Endothelial cell (in vitro differentiated cells): ENCODE data around the gene RGS6. TPM values are rescaled to one million over a fixed set of nuclear protein-coding genes. Genes with fewer than 3 reads are reported as not detected.
A peak's percentile ranks its signal among the peaks of the same experiment; 100 is the strongest.
"Not testable (repeated sequence)": the region's sequence is repeated elsewhere in the genome, so short reads cannot be mapped to it uniquely, and the experiment has no call there.

ENCODE experiments used
- DNase-seq: peaks from one replicate; pipeline ENCODE4 v3.0.0; 2021; ENCODE audit warnings: low spot score
- H3K27ac Mint-ChIP-seq: one replicate; pipeline ENCODE4 v1.8.0; 2021; ENCODE audit warnings: mixed read lengths, inconsistent platforms; ENCODE audit not compliant: unreplicated experiment
- H3K27me3 Mint-ChIP-seq: one replicate; pipeline ENCODE4 v1.8.0; 2021; ENCODE audit warnings: mild to moderate bottlenecking, moderate library complexity, mixed read lengths, inconsistent platforms; ENCODE audit not compliant: unreplicated experiment
- H3K36me3 Mint-ChIP-seq: one replicate; pipeline ENCODE4 v1.8.0; 2021; ENCODE audit warnings: mild to moderate bottlenecking, low read depth, mixed read lengths, inconsistent platforms; ENCODE audit not compliant: unreplicated experiment
- H3K4me1 Mint-ChIP-seq: one replicate; pipeline ENCODE4 v1.8.0; 2021; ENCODE audit warnings: mild to moderate bottlenecking, mixed read lengths, inconsistent platforms; ENCODE audit not compliant: unreplicated experiment
- H3K4me3 Mint-ChIP-seq: one replicate; pipeline ENCODE4 v1.8.0; 2021; ENCODE audit warnings: mild to moderate bottlenecking, mixed read lengths, inconsistent platforms; ENCODE audit not compliant: unreplicated experiment
- H3K9me3 Mint-ChIP-seq: one replicate; pipeline ENCODE4 v1.8.0; 2021; ENCODE audit warnings: mixed read lengths, inconsistent platforms; ENCODE audit not compliant: unreplicated experiment
- long read RNA-seq: library from polyadenylated mRNA; unstranded; transcript quantifications from one replicate; pipeline ENCODE4 v2.0.0, GENCODE V29; 2020; ENCODE audit not compliant: unreplicated experiment
- total RNA-seq: library from RNA; stranded (reverse); fragmentation: NEBNext Ultra II Directional; extraction: Animal tissue kit (Norgen Biotek cat#: 25700); gene quantifications from one replicate; pipeline ENCODE4 v1.2.1, GENCODE V29; 2021; ENCODE audit not compliant: unreplicated experiment
- TF ChIP-seq, protein P1 (sequence below): fragments of 200-600 bp; sonication (generic); IDR thresholded peaks from one replicate; pipeline ENCODE4 v1.5.0; 2021; ENCODE audit warnings: antibody characterized with exemption; ENCODE audit not compliant: unreplicated experiment

The RGS6 gene
- 15.7 TPM for total RNA-seq
- long read RNA-seq, partial matches to known transcripts: 1 of 2 reads
- long read RNA-seq, other reads (novel, unspliced or antisense): 1 of 2 reads

GRCh38 chr14:71932229-71932981 lies at the start of gene RGS6:
RGS6 (plus strand) TSS chr14:71932429.
- DNase-seq: peak; percentile 66
- Mint-ChIP-seq H3K9me3 (no peaks in the 10 kb centered on the region), H3K27me3 (peaks cover 6% of the 10 kb centered on the region), H3K4me1 (peaks cover 19% of the 10 kb centered on the region), H3K27ac (no peak within 1 kb of the TSS), H3K4me3 (peak within 1 kb of the TSS; percentile 92), H3K36me3 (no peaks in the 10 kb centered on the region)
- TF ChIP-seq, protein P1, sequence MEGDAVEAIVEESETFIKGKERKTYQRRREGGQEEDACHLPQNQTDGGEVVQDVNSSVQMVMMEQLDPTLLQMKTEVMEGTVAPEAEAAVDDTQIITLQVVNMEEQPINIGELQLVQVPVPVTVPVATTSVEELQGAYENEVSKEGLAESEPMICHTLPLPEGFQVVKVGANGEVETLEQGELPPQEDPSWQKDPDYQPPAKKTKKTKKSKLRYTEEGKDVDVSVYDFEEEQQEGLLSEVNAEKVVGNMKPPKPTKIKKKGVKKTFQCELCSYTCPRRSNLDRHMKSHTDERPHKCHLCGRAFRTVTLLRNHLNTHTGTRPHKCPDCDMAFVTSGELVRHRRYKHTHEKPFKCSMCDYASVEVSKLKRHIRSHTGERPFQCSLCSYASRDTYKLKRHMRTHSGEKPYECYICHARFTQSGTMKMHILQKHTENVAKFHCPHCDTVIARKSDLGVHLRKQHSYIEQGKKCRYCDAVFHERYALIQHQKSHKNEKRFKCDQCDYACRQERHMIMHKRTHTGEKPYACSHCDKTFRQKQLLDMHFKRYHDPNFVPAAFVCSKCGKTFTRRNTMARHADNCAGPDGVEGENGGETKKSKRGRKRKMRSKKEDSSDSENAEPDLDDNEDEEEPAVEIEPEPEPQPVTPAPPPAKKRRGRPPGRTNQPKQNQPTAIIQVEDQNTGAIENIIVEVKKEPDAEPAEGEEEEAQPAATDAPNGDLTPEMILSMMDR: no peak

DNA sequence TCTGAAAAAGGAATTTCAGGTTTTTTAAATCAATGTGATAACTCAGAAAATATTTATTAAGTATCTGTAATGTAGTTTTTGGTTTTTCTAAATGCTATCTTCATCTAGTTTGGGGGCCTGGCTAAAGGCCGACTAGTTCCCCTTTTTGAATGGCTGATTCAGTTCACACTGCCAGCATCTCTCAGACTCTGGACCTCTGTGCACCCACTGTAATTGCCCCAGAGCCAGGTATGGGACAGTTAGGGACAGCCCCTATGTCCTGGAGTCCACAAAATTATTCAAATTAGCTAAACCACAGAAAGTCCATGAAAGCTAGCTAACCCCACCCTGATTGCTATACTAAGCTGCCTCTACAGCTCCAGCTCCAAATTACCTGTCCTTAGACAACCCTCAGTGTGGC lies 49.1 kb upstream of the RGS6 start:
- Mint-ChIP-seq H3K27ac (no peak overlapping the region), H3K9me3 (no peaks in the 10 kb centered on the region), H3K4me1 (no peaks in the 10 kb centered on the region), H3K36me3 (peaks cover 17% of the 10 kb centered on the region), H3K27me3 (peaks cover 7% of the 10 kb centered on the region), H3K4me3 (no peak overlapping the region)
- DNase-seq: no peak
- TF ChIP-seq, protein P1: no peak

DNA sequence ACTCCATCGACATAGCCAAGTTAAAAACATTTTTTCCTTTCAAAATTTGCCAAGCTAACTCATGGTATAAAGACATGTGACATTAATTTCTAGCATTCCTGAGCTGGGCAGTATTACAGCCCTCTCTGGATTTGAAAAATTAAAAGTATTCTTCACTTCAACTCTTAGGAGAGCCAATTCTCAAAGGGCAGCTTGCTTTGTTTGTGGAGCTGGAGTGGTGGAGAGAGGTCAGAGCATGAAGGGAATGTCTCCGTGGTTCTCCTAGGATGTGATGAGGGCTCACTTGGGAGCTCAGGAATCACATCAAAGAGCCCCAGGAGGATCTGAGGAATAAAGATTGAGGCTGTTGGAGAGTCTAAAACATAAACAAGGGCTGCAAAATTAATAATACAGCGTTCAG lies 46.9 kb upstream of the RGS6 start:
- peaks cover 6% of the 10 kb centered on the region for H3K9me3 Mint-ChIP-seq
- no peaks in the 10 kb centered on the region for H3K4me1 Mint-ChIP-seq
- TF ChIP-seq, protein P1: no peak
- H3K36me3 Mint-ChIP-seq: peaks cover 8% of the 10 kb centered on the region
- DNase-seq: no peak
- H3K27me3 Mint-ChIP-seq: peaks cover 6% of the 10 kb centered on the region
- H3K4me3 Mint-ChIP-seq: no peak overlapping the region
- H3K27ac Mint-ChIP-seq: no peak overlapping the region

DNA sequence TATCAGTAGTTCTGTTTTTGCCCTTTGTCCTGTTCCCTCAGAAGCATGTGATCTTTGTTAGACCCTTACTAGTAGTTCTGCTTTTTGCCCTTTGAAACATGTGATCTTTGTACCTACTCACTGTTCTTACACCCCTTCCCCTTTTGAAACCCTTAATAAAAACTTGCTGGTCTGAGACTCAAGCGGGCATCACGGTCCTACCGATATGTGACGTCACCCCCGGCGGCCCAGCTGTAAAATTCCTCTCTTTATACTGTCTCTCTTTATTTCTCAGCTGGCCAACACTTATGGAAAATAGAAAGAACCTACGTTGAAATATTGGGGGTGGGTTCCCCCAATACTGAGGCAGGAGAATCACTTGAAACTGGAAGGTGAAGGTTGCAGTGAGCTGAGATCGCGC lies 44.4 kb upstream of the RGS6 start:
- not testable (repeated sequence) for H3K36me3 Mint-ChIP-seq, H3K4me3 Mint-ChIP-seq, H3K27me3 Mint-ChIP-seq, H3K4me1 Mint-ChIP-seq, H3K27ac Mint-ChIP-seq, H3K9me3 Mint-ChIP-seq, DNase-seq

DNA sequence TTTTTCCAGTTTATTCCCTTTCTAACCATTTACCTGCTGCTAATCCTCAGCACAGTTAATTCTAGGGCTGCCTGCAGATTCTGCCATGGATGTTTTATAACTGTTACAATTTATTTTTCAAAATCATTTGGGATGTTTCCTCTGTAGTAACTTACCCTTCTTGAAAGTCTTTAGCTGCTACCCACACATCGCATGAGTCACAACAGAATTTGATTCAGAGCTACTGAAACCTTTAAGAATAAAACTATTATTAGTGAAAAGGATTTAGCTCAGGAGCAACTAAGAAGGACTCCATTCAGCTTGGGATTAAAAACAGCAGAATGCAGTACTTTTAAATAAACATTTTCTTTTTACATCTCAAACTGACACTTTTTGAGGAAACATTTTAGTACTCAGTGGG lies 41.7 kb upstream of the RGS6 start:
- H3K27ac Mint-ChIP-seq: no peak overlapping the region
- peaks cover 6% of the 10 kb centered on the region for H3K9me3 Mint-ChIP-seq
- peaks cover 5% of the 10 kb centered on the region for H3K36me3 Mint-ChIP-seq
- H3K4me1 Mint-ChIP-seq: no peaks in the 10 kb centered on the region
- H3K4me3 Mint-ChIP-seq: no peak overlapping the region
- no peak for DNase-seq
- TF ChIP-seq, protein P1: no peak
- peaks cover 4% of the 10 kb centered on the region for H3K27me3 Mint-ChIP-seq
